Measurements from ENCODE around the gene BCAS1.

BCAS1 gene

DNA sequence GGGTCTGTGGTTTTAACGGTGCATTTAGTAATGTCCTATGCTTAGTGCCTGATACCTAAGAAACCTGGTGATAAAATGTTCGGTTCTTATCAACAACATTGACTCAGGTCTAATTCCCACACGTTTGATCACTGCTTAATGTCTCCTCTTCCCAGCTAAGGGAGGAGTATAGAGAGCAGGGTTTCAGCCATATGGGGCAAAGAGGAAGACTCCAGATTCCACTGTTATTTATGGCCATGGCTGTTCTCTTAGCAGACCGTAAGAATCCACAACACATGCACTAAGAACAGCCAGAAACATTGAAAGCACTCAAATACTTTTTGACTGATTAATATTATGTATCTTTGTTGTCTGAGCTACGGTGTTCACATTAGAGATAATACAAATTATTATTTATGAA, 112.1 kb downstream of the BCAS1 start:
- Histone ChIP-seq H3K27ac (ENCODE audit: low read depth, low read length) (no peak overlapping the region), H3K4me3 (ENCODE audit: low read length) (no peak overlapping the region), H3K4me1 (ENCODE audit: insufficient read depth, low read length) (peaks cover 18% of the 10 kb centered on the region; the same call in 1 of the 2 replicates), H3K36me3 (ENCODE audit: insufficient read depth, low read length) (no peaks in the 10 kb centered on the region), H3K9ac (ENCODE audit: low read depth, low read length) (no peak overlapping the region), H3K9me3 (ENCODE audit: insufficient read depth, low read depth, low read length) (0 out of 2 replicates have a peak, but pooled peaks cover 2% of the 10 kb centered on the region), H3K27me3 (ENCODE audit: insufficient read depth, low read length) (no peaks in the 10 kb centered on the region)
- WGBS = 88% methylated on average over 5 of the region's 5 CpGs

DNA sequence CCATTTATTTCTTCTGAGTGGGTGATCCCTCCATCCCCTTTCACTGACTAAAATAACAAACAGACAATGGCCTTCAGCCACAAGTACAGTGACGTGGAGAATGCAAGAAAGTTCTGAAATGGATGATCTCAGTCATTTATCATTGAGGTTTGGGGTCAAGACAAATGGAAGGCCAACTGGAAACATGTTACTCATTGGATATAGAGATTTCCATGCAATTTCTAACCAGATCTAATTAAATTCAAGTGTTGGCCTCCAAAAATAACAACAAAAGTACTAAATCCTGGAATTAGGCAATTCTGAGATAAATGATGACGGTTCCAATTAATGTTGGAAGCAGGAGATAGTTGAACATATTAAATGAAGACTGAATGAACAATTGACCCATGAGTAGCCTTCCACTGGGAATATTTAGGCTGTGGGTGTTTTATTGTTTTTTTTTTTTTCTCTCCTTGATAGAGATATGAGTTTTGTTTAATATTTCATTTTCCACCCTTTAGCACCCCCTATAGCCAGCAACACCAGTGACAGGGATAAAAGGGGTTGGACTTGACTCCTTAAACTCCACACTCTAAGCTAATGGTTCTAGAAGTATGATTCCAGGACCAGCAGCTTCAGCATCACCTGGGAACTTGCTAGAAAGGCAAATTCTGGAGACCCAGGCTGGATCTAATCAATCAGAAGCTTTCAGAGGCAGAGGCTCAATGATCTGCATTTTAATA, 112.8 kb downstream of the BCAS1 start:
- H3K27me3 ChIP-seq (ENCODE audit: insufficient read depth, low read length) = no peaks in the 10 kb centered on the region
- peaks cover 8% of the 10 kb centered on the region; the same call in 1 of the 2 replicates for H3K9me3 ChIP-seq (ENCODE audit: insufficient read depth, low read depth, low read length)
- 90% methylated on average over 2 of the region's 2 CpGs for WGBS

DNA sequence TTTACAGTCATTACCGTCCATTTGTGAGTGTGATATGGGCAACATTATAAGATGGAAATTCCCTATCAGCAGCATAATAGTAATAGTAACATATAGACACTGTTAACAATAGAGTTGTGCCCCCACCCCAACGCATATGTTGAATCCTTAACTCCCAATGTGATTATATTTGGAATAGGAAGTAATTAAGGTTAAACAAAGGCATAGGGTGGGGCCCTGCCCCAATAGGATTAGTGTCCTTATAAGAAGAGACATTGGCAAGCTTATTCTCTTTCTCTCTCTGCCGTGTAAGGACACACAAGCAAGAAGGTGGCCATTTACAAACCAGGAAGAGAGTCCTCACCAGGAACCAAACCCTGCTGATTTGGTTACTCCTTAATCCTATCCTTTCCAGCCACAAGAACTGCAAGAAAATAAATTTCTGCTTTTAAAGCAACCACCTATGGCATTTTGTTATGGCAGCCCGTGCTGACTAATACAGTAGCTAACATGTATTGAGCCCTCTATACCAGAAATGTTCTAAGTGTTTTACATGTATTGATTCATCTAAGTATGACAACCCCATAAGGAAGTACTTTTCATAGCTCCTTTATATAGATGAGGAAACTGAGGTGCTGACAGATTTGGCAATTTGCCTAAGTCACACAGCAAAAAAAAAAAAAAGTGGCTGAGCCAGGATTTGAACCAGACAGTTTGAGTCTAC, 114.2 kb downstream of the BCAS1 start:
- WGBS = 97% methylated on average over 2 of the region's 4 CpGs
- no peak overlapping the region for H3K4me3 ChIP-seq (ENCODE audit: low read length)
- H3K9me3 ChIP-seq (ENCODE audit: insufficient read depth, low read depth, low read length) = peaks cover 12% of the 10 kb centered on the region; the same call in 1 of the 2 replicates
- H3K4me1 ChIP-seq (ENCODE audit: insufficient read depth, low read length) = peaks cover 8% of the 10 kb centered on the region; the same call in 1 of the 2 replicates
- H3K27me3 ChIP-seq (ENCODE audit: insufficient read depth, low read length) = no peaks in the 10 kb centered on the region
- H3K27ac ChIP-seq (ENCODE audit: low read depth, low read length) = no peak overlapping the region
- H3K9ac ChIP-seq (ENCODE audit: low read depth, low read length) = no peak overlapping the region
- H3K36me3 ChIP-seq (ENCODE audit: insufficient read depth, low read length) = no peaks in the 10 kb centered on the region

More for the DNA sequence above, 112.8 kb downstream of the BCAS1 start:
- no peak overlapping the region for H3K9ac ChIP-seq (ENCODE audit: low read depth, low read length)
- H3K4me3 ChIP-seq (ENCODE audit: low read length) = no peak overlapping the region
- peaks cover 18% of the 10 kb centered on the region; the same call in 1 of the 2 replicates for H3K4me1 ChIP-seq (ENCODE audit: insufficient read depth, low read length)
- no peak overlapping the region for H3K27ac ChIP-seq (ENCODE audit: low read depth, low read length)
- no peaks in the 10 kb centered on the region for H3K36me3 ChIP-seq (ENCODE audit: insufficient read depth, low read length)

DNA sequence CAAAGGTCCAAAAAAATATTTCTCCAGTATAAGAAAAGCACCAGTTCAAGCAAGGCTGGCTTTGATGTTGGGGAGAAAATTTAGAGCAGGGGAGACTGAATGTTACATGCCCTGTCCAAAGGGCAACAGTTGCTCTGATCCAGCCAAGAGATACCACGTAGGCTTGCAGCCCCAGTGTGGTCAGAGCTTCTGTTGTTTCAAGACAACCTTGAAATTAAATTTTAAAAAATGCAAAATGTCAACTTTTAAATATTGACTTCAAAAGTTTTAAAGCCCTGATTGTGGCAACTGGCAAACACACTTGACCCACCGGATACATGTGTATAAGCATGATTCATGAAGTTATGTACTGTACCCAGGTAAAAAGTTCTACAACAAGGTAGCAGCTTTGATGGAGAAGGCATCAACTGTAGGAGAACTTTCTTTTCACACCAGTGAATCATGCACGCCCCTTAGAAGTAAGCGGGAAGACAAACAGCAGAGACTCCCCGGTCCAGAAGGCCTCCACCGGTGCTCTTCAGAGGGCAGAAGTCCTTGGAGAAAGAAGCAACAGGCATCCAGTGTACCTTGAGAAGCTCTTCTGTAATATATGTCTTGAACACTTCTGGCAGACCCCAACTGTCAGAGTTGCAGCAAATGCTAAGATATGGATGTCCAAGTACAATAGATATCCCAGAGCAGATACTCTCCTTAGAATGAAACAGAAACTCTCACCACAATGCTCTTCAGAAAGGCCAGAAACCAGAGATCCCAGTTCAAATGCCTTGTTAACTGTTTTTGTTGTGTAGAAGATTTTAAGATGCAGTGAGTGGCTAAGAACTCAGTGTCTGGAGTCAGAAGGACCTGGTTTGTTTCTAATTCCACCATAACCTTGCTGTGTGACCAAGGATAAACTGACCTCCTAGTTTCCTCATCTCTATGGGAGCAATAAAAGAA, 115.4 kb downstream of the BCAS1 start:
- Histone ChIP-seq H3K9ac (ENCODE audit: low read depth, low read length) (no peak overlapping the region), H3K4me1 (ENCODE audit: insufficient read depth, low read length) (peaks cover 4% of the 10 kb centered on the region; the same call in 1 of the 2 replicates), H3K36me3 (ENCODE audit: insufficient read depth, low read length) (no peaks in the 10 kb centered on the region), H3K9me3 (ENCODE audit: insufficient read depth, low read depth, low read length) (peaks cover 12% of the 10 kb centered on the region; the same call in 1 of the 2 replicates), H3K4me3 (ENCODE audit: low read length) (no peak overlapping the region), H3K27me3 (ENCODE audit: insufficient read depth, low read length) (no peaks in the 10 kb centered on the region), H3K27ac (ENCODE audit: low read depth, low read length) (no peak overlapping the region)
- 88% methylated on average over 6 of the region's 6 CpGs for WGBS

DNA sequence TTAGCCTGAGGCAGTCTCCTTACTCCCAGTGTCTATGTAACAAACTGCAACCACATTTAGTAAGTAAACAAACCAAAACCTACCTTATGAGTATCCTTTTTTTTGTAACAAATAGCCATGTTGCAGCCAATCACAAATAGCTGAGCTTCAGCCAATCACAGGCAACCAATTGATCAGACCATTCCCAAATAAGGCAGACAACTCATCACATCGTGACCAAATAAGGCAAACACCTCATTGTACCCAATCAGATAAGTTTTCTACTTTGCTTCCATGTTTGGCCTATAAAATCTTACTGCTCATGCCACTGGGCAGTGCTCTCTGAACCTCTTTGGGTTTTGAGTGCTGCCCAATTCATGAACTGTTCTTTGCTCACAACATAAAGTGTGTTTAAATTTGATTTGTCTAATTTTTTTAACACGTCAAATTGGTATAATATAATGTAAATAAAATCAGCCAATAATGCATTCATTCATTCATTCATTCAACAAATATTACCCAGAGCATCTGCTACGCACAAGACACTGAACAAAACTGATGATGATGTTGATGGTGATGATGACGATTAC, 117.8 kb downstream of the BCAS1 start:
- Histone ChIP-seq H3K27ac (ENCODE audit: low read depth, low read length) (no peak overlapping the region), H3K9me3 (ENCODE audit: insufficient read depth, low read depth, low read length) (peaks cover 12% of the 10 kb centered on the region; the same call in 1 of the 2 replicates), H3K36me3 (ENCODE audit: insufficient read depth, low read length) (no peaks in the 10 kb centered on the region), H3K4me3 (ENCODE audit: low read length) (no peak overlapping the region), H3K9ac (ENCODE audit: low read depth, low read length) (no peak overlapping the region), H3K27me3 (ENCODE audit: insufficient read depth, low read length) (no peaks in the 10 kb centered on the region), H3K4me1 (ENCODE audit: insufficient read depth, low read length) (no peaks in the 10 kb centered on the region)
- WGBS = 94% methylated on average over 3 of the region's 4 CpGs

DNA sequence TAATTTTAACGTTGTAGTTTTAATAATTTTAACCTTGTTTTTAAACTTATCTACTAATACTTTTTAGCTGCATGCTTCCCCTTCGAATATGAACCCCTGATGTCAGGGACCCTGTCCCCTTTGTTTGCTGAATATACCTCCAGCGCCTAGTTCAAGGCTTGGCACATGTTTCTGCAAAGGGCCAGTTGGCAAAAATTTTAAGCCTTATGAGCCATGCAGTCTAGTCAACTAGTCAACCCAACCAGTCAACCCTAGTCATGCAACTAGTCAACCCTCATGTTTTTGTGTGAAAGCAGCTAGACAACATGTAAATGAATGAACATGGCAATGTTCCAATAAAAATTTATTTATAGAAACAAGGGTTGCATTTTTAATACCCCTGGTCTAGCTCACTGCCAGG, 119.8 kb downstream of the BCAS1 start:
- no peak overlapping the region for H3K9ac ChIP-seq (ENCODE audit: low read depth, low read length)
- WGBS = 94% methylated on average over 2 of the region's 3 CpGs
- peaks cover 12% of the 10 kb centered on the region; the same call in 1 of the 2 replicates for H3K9me3 ChIP-seq (ENCODE audit: insufficient read depth, low read depth, low read length)
- H3K27ac ChIP-seq (ENCODE audit: low read depth, low read length) = no peak overlapping the region
- H3K4me1 ChIP-seq (ENCODE audit: insufficient read depth, low read length) = no peaks in the 10 kb centered on the region
- H3K4me3 ChIP-seq (ENCODE audit: low read length) = no peak overlapping the region
- H3K27me3 ChIP-seq (ENCODE audit: insufficient read depth, low read length) = no peaks in the 10 kb centered on the region
- no peaks in the 10 kb centered on the region for H3K36me3 ChIP-seq (ENCODE audit: insufficient read depth, low read length)

DNA sequence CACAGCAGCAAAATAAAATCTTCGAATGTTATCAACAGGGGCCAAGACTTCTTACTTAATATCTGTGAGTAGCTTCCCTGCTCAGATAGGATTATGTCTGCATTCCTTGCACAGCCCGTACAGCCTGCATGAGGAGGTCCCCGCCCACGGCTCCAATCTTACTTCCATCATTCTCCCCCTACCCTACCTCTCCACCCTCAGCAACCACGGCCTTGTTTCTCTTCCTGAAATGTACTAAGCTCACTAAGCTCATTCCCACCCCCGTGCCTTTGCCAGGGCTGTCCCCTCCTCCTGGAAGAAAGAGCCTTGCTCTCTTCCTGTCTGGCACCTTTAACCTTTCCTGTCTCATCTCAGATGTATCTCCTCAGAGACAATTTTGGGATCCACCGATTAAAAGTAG, 120.4 kb downstream of the BCAS1 start:
- no peak overlapping the region for H3K9ac ChIP-seq (ENCODE audit: low read depth, low read length)
- 84% methylated on average over 7 of the region's 7 CpGs for WGBS
- H3K27me3 ChIP-seq (ENCODE audit: insufficient read depth, low read length) = no peaks in the 10 kb centered on the region
- no peak overlapping the region for H3K4me3 ChIP-seq (ENCODE audit: low read length)
- no peaks in the 10 kb centered on the region for H3K4me1 ChIP-seq (ENCODE audit: insufficient read depth, low read length)
- peaks cover 12% of the 10 kb centered on the region; the same call in 1 of the 2 replicates for H3K9me3 ChIP-seq (ENCODE audit: insufficient read depth, low read depth, low read length)
- H3K36me3 ChIP-seq (ENCODE audit: insufficient read depth, low read length) = no peaks in the 10 kb centered on the region
- no peak overlapping the region for H3K27ac ChIP-seq (ENCODE audit: low read depth, low read length)

DNA sequence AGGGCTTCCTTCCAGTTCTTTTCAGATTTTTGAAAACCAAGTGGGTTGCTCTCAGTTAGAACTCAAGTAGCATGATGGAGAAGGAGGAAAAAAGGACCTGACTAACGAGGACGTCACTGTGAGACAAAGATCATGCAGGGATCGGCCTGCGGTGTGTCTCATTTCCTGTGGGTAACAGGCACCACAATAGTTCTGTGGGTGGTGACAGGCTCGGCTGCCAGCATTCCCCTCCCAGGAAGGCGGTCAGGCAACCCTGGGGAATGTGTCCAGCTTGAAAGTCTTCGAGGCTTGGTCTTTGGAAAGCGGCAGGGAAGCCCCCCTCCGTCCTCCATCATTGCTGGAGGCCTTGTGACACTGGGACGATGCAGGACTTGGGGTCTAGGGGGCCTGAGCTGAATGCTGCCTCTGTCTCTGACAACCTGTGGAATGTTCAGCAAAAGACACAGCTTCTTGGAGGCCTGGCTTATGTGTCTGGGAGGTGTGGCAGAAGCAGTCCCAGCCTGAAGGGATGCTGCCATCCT, 121.0 kb downstream of the BCAS1 start:
- H3K4me1 ChIP-seq (ENCODE audit: insufficient read depth, low read length) = no peaks in the 10 kb centered on the region
- no peak overlapping the region for H3K9ac ChIP-seq (ENCODE audit: low read depth, low read length)
- 83% methylated on average over 10 of the region's 10 CpGs for WGBS
- H3K9me3 ChIP-seq (ENCODE audit: insufficient read depth, low read depth, low read length) = peaks cover 12% of the 10 kb centered on the region; the same call in 1 of the 2 replicates
- no peaks in the 10 kb centered on the region for H3K27me3 ChIP-seq (ENCODE audit: insufficient read depth, low read length)
- H3K4me3 ChIP-seq (ENCODE audit: low read length) = no peak overlapping the region
- H3K27ac ChIP-seq (ENCODE audit: low read depth, low read length) = no peak overlapping the region
- no peaks in the 10 kb centered on the region for H3K36me3 ChIP-seq (ENCODE audit: insufficient read depth, low read length)

DNA sequence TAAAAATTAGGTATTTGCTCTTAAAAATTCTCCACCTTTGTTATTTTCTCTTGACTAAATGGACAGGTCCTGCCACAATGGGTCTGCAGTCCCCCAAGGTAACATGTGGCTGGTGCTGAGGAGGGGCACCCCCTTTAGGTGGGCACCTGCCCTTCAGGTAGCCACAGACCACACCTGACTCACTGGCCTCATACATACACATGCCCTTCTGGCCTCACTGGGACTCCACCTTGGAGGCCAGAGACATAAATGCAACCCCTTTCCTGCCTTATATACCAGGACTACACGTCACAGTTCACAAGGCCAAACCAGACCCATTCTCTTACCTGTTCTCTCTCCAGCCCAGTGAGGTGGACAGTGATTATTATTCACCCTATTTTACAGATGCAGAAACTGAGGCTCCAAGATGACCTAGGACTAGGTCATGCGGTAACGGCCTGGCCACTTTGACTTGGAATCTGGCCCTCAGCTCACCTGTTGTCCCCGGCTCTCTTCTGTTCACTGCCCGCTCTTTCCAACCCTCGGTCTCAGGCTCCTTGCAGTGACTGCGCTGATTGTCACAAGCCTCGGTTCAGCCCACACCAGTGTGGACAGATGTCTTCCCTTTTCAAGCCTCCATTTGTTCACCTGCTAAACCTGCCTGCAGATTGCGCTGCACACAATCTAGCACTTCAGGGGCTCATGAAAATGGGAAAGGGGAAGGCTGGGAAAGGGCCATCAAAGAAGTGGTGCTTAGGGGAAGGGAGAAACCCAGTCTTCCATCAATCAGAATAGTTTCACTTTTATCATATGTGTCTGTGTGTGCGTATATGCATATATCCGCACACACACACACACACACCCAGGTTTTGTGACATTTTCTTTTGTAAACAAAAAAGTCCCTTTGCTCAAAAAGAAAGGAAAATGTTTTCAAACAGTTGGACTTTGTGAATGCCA, 121.7 kb downstream of the BCAS1 start:
- Histone ChIP-seq H3K27ac (ENCODE audit: low read depth, low read length) (no peak overlapping the region), H3K4me1 (ENCODE audit: insufficient read depth, low read length) (peaks cover 3% of the 10 kb centered on the region), H3K4me3 (ENCODE audit: low read length) (no peak overlapping the region), H3K27me3 (ENCODE audit: insufficient read depth, low read length) (no peaks in the 10 kb centered on the region), H3K9me3 (ENCODE audit: insufficient read depth, low read depth, low read length) (peaks cover 12% of the 10 kb centered on the region; the same call in 1 of the 2 replicates), H3K36me3 (ENCODE audit: insufficient read depth, low read length) (no peaks in the 10 kb centered on the region), H3K9ac (ENCODE audit: low read depth, low read length) (no peak overlapping the region)
- 94% methylated on average over 10 of the region's 11 CpGs for WGBS

All from HUES64 (cell line).